Activated T-cell treated with anti-CD3 and anti-CD28 coated beads, Interleukin-2, amount 50 U/mL, for 1 hour (primary cell): Measurements from ENCODE around the gene TNFRSF11A.

Experiments used
- DNase-seq: peaks from one replicate; pipeline ENCODE4 v3.0.0-alpha.2; 2020

Gene TNFRSF11A

DNA sequence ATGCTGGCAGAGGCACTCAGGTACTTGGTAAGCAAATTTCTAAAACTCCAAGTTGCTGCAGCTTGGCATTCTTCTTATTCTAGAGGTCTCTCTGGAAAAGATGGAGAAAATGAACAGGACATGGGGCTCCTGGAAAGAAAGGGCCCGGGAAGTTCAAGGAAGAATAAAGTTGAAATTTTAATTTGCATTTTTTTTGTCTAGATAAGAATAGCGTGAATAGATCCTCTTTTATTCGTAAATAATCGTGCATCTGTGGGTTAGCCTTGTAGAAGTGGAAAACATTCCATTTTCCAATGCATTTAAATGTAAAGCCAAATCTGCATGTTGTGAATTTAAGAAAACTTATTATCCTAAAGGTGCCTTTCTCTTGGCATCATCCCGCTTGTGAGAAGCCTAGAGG is 61.0 kb downstream of the TNFRSF11A start:
- DNase-seq, result no peak

DNA sequence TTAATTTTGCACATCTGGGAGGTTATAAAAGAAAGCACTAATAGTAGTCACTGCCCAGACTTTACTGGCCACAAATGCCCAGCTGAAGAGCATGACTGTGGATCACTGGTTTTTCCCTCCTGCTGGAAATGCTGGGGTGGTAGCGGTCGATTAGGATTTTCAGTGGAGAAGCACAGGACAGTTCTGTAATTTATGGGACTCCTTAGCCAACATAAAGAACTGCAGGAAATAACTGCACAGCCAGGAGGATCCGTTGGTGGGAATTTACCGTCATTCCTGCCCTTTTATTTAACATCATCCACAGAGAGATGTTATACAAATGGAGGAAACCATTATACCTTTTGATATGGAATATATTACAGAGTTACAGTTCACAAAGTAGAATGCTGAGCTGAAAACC is 61.5 kb downstream of the TNFRSF11A start:
- no peak for DNase-seq

DNA sequence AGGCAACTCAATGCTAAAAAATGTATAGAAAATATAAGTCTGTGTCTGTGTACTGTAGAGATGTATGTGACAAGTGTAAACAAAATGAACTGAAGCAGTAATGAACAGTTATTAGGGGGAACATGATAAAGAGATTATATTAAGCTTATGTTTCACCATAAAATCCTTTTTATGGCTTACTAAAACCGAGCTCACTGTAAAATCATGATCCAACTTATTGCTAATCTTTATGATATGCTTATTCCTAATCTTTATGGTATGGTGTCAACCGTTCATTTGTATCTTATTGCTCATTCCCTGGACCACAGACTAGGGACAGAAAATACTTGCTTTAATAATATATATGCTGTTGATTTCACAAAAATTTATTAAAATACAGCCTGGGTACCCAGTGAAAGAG is 62.1 kb downstream of the TNFRSF11A start:
- DNase-seq, result no peak

DNA sequence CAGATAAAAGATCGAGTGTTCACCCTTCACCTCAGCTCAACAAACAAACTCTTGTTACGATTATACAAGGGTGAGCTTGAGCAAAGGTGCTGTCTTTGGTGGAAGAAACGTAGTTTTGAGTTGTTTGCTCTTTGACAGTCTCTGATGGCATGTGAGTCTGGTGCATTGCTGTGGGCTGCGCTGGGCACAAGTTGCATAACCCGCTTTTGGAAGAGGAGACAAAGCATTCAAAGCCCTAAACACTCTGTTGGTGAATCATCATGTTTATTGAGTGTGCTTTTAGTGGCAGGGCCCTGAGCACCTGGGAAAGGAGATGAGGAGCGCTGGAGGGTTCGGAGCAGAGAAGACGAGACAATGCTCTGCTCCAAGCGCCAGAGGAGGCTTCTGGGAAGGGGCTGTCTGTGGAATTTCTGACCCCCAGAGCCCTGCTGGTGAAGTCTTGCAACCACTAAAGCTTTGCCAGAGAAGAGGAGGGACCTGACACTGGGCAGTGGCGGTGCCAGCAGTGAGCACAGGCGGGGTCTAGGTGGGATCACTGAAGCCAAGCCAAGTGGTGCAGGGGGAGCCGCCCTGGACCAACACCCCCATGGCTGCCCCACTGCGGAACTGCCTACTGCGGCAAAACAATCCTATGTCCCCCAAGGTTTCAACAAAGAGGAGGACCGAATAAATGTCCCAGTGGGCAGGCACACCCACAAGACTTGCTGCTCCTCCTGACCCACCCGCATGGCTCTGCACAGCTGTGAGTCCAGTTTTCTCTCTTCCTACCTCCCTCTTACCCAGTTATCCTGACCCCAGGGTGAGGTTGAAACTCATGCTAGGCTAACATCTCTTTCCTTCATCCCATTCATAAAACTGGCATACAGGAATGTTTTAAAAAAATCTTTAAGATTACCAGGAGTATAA is 64.0 kb downstream of the TNFRSF11A start:
- no peak for DNase-seq

DNA sequence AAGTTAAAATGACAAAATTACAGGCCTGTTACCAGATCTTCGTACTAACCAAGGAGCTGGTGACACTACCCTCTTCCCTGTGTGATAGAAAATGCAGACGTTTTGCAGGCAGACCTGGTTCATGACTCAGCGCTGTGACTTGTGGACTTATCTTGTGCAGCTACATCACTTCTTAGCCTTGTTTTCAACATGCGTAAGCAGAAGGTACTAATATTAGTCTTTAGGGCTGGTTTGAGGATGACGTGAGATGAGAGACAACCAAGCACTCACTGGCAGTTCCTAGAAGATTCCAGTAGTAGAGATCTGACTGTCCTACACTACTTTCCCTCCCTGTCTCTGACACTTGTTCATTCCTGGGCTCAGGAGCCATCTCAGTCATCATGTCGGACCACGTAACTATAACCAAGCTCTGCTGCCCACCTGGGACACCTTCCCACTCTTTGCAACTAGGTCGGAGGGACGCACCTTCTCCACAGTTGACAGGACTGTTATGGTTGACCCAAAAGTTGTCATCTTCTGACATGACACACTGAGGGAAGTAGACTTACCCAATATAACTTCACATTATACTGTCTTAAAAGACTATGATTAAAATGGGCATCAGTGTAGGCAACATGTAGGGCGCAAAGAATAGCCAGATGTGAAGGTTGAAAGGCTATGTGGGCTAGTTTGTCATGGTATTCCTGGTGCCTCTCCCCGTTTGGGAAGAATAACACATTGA is 64.8 kb downstream of the TNFRSF11A start:
- no peak for DNase-seq

DNA sequence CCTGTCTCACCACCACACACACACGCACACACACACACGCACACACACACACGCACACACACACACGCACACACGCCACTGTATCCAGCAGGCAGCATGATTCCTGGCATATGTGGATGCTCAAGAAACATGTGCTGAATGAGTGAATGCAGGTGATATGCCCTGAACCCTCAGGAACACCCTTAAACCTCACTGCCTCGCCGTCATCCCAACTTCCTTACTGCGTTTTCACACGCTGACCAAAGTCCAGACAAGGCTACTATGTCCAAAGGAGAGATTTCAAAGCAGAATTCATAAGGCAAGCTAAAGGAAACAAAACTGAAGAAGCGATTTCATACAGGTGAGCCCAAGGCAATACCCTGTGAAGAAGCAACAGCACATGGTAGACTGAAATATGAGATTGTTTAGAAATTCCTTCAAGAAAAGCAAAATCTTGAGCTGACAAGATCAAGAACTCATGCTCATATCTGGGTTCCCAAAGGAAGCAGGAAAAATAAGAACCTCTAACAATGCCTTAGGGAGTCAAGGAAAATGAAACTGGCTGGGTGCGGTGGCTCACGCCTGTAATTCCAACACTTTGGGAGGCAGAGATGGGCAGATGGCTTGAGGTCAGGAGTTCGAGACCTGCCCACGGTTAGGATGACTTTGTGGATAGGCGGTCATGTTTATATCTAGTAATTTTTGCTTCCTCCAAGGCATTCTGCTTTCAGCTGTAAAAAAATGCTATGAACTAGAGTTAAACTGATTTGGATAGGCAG is 69.1 kb downstream of the TNFRSF11A start:
- DNase-seq, result no peak

DNA sequence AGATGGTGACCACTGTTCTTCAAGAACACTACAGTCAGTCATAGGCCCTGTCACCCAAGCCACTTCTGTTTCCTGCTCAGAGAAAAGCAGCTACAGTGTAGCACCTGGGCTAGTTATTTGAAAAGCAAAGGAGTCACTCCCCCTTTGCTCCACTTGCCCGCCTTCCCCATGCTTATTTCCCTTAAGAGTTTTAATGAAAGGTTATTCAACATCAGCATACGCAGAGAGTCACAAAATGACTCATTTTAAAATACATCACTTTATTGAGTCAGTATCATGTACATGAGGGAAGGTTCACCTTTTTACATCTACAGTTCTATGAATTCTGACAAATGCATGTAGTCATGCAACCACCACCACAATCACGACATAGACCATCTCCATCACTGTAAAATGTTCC is 71.3 kb downstream of the TNFRSF11A start:
- DNase-seq, result no peak

DNA sequence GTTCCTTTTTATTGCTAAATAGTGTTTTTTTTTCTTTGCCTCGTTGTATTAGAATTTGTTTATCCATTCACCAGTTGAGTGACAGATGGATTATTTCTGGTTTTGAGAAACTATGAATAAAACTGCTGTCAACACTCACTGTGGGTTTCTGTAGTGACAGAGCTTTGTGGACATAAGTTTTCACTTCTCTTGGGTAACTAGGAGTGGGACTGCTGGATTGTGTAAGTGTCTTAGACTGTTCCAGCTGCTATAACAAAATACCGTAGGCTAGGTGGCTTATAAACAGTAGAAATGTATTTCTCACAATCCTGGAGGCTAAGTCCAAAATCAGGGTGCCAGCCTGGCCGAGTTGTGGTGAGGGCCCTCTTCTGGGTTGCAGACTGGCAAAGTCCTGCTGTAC is 71.9 kb downstream of the TNFRSF11A start:
- DNase-seq, result no peak

DNA sequence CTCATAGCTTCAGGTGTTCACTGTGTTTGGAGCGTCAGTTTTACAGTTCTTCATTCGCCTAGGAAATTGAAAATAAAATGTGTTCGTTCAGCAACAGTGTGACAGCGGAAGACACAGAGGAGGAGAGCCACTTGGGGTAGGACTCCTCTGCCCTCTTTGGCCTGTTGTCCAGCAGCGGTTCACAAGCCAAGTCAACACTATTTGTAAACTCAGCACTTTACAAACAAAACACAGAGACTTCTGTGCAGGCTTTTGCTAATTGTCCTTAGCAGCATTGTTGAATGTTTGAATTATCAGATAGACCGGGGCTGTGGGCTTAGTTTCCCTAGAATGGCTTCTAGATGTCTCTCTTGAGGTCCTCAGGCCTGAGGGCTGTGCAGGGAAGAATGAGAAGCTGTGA is 73.2 kb downstream of the TNFRSF11A start:
- DNase-seq, result no peak

DNA sequence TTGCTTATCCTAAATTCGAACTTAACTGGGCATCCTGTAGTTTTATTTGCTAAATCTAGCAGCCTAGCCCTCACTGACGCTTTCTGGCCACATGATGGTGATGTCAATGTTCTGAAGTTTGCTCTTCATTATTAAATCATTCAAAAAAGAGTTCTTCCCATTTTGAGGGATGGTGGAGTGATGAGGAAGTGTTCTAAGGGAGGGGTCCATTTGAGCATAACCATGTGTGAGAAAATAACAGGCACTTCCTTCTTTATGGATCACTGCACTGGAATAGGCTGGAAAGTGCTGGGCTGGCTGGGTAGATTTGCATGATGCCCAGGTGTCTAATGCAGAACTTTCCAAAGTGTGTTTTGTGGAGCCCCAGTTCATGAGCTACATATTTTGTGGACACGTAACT is 74.2 kb downstream of the TNFRSF11A start:
- no peak for DNase-seq

DNA sequence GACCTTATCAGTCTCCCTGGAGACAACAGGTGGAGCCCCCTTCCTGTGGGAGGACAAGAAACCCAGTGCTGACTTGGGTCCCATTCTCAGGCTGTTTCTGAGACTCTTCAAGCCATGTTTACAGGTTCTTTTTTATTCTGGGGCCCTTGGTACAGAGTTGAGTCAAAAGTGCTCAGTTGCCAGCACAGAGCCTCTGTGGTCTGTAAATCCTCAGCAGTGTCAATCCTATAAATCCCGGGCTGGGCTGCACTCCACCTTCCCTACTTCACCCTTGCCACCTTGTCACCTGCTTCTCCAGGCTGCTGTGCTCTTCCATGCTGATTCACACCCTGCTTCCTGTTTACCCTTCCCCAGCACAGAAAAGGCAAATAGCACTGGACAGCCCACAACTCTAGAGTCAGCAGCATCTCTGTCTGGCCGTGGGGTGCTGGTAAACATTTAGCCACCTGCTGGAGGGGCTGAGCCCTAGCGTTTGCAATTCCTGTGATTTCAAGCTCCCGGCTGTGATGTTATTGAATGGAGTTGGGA is 74.7 kb downstream of the TNFRSF11A start:
- DNase-seq, result no peak

DNA sequence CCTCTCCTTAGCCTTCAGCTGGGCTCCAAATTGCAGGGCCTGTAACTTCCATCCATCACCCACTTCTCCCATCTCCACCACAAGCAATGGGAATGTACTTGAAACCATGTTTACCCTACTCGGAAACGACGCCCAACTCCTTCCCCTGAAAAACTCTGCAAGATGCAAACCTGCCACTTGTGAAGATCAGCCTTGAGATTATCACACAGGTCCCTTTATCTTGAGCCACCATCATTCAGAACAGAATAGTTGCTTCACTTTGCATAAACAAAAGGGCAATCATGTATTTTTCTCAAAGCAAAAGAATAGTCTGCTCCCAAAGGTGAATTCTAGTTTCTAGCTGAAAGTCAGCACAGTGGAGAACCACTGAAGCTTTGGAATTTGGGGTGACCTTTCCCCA is 75.8 kb downstream of the TNFRSF11A start:
- no peak for DNase-seq

DNA sequence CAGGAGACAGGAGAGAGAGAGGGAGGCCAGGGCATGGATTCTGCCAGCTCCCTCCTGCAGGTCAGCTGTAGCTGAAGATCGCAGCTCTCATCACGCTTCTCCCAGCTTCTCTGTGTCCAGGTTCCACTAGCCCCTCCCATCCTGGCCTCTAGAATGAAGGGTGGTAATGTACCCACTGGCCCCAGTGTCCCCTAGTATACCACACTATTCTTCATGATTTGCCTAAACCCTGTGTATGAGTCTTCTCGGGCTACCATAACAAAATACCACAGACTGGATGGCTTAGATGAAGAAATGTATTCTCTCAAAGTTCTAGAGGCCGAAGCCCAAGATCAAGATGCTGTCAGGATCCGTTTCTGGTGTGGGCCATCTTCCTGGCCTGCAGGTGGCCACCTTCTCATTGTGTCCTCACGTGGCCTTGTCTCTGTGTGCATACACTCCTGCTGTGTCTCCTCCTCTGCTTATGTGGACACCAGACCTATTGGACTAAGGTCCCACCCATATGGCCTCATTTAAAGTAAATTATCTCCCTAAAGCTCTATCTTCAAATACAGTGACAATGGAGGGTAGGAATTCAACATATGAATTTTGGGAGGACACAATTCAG is 77.3 kb downstream of the TNFRSF11A start:
- no peak for DNase-seq

DNA sequence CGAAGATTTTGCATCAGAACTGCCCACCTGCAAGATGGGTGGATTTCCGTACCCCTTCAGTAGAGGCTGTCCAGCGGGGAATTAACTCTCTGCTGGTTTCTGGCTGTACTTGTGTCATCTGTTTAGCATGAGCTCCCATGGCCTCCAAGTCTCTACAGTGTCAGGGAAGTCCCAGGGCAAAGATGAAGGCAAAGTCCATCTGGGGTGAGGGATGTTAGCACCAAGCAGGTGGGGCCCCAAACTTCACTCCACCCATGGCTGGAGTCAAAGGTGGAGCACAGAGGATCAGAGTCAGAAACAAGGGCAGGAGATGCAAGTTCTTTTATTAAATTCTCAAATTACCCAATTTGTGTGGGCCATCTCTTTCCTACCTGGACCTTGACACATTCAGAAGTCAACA is 78.0 kb downstream of the TNFRSF11A start:
- no peak for DNase-seq

DNA sequence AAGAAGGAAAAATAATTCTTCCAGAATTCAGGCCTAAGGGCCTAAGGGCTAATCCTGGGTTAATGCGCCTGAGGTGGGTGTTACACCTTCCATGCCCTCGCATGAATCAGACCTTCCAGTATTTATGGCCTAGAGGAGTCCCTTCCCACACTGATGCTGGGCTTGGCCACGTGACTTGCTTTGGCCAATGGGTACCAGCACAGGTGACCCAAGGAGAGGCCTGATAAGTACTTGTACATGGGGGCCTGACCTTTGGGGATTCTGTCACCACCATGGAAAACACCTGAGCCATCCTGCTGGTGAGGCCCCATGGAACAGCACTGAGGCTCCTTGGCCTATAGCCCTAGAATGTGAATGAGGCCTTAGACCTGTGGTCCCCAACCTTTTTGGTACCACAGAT is 79.8 kb downstream of the TNFRSF11A start:
- no peak for DNase-seq

DNA sequence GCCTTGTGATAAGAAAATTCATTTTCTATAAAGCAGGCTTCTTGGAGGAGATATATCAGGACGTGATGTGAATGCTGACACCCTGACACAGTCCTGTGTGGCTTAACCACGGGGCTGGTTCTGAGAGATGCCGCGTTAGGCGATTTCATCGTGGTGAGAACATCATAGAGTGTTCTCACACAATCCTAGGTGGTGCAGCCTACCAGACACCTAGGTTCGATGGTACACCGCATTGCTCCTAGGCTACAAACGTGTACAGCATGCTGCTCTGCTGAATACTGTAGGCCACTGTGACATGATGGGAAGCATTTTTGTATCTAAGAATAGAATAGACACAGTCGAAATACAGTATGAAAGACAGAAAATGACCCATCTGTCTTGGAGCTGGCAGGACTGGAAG is 82.5 kb downstream of the TNFRSF11A start:
- DNase-seq, result no peak

DNA sequence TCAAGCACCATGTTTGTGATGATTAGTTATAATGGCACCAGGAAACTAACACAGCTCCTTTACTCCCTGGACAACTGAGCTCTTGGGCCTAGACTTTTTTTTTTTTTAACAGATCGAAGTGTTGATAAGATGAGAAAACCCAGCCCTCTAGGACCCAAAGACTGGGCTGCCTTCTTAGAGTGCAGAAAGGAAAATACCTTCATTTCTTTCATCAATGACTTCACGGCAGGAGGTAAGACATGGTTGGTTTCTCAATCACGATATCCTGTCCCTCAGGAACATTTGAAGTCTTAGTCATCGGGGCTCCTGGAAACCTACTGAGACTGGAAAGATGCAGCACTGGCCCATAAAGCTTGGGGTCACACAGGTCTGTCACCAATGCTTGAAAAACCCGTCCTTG is 84.7 kb downstream of the TNFRSF11A start:
- no peak for DNase-seq

DNA sequence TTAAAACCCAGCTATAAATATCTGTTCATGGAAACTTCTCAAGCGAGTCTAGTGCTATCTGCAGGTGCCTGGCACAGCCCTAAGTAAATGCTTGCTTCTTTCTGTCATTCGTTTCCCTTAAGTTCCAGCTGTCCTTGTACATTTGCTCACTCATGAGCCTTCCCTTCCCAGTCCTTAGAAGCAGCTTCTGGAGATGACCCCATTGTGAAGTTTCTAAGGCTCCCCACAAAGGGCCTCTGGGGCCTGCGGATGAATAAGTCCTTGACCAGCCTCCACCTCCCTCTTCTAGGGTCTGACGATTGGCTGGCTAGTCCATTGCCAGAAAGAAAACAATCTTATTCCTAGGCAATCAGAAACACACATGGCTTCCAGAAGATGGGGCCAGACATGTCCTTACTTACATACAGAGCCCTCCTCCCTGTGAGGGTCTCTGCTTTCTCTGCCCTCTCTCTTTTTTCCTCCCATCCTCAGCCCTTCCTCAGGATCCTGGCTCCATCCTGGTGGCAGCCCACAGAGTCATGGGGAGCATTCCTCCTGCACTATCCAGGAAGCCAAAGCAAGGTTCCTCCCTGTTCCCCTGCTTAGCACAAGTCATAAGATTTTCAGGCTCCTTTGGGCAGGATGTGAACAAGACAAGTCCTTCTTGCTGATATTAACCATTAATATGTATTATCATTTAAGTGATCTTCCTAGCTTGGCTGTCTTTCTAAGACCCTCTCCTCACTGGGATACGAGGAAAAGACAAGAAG is 87.3 kb downstream of the TNFRSF11A start:
- no peak for DNase-seq

DNA sequence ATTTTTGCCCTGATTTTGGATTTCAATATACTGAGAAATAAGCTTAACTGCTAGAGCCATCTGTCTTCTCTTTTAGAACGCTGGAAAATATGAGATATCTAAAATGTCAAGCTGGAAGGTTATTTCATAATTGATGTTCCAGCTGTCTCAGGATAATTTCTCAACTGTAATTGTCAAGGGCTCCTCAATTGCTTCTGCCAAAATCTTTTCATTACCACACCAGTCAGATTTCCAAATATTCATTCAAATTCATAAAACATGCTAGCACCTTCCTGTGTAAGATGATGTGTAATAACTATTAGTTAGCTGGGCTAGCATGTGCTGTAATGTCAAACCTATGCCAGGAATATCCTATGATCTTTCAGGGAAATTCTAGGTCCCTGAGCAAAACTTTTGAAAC is 88.1 kb downstream of the TNFRSF11A start:
- no peak for DNase-seq

DNA sequence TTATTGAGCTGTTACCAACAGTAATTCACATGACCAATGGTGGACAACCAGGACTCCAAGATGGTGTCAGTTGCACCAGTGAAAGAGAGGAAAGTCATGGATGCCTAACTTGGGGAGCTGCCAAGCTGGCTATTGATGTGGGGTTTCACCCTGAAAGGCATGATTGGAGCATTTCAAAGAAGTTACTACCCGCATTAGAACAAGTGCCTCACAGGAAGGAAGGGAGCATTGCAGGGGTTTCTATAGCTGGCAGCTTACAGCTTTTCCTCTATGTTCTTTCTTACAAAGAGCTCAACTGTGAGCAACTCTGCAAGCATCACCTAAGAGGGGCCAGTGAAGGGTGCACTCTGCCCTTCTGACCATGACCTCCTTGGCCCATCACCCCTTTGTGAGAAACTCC is 93.1 kb downstream of the TNFRSF11A start:
- DNase-seq, result no peak

DNA sequence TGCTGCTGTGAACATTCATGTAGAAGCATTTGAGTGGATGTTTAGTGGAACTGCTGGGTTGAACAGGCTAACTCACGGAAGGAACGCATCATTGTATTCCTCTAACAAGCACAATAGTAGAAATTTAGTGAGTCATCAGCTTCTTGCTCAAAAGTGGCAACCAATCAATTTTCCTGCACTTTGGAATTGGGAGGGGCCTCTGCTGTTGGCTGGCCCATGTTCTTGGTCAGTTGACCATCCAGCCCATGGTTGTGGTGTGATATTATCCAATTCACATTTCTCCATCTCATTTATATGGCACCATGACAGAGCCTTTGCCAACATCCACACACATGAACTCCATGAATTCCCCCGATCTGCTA is 95.0 kb downstream of the TNFRSF11A start:
- DNase-seq, result no peak

DNA sequence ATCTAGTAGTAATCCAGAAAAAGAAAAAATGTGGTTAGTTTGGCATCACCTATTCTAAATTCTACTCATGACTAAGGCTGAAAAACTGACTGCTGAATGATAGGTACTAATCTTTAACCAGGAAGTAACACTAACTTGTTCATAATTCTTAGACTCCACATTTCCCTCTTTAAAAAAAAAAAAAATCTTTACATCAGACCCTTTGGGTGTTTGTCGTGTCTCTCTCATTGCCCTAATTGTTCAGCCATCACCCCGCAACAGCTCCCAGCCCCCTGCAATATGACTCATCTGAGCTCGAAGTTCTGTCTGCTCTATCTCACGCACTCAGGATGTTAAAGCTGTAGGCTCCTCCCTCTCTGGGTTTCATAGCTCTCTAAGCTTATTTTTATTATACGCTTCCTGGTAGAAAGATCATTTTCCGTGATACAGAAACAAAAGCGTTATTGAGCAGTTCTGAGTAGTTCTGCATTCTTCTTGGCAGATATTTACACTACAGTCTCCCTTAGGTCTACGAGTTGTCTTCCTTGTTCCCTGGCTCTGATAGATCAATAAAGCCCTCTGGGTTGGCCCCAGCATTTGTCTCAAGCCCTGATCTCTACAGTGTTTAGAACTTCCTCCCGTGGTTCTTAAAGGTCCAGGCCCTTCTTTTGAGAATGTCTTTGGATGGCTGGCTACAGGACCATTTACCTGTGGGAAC is 95.6 kb downstream of the TNFRSF11A start:
- DNase-seq, result peak; percentile 63
